HG03565 (cell line): ENCODE results near the gene BANP.
"Not testable (repeated sequence)": the region's sequence is repeated elsewhere in the genome, so short reads cannot be mapped to it uniquely, and the experiment has no call there.

Experiments used
- ATAC-seq: cut with Tn5 transposase; IDR thresholded peaks from one replicate; pipeline ENCODE4 v1.9.1; 2021; ENCODE audit warnings: mild to moderate bottlenecking, moderate library complexity; ENCODE audit not compliant: unreplicated experiment

Gene BANP

GRCh38 chr16:88044121-88044581 is 92.9 kb downstream of the BANP start:
- ATAC-seq = peak; percentile 48

GRCh38 chr16:88045361-88045760 is 94.1 kb downstream of the BANP start:
- not testable (repeated sequence) for ATAC-seq

- peak; percentile 74 for ATAC-seq
Measured at GRCh38 chr16:88045820-88046303, 94.6 kb downstream of the BANP start.

GRCh38 chr16:88047462-88047861 is 96.2 kb downstream of the BANP start:
- ATAC-seq = no peak

GRCh38 chr16:88048985-88049384 is 97.8 kb downstream of the BANP start:
- ATAC-seq = no peak

GRCh38 chr16:88049561-88050545 is 98.6 kb downstream of the BANP start:
- ATAC-seq = no peak

GRCh38 chr16:88050952-88051660 is 99.9 kb downstream of the BANP start:
- ATAC-seq = no peak

- ATAC-seq = no peak
Measured at GRCh38 chr16:88052661-88053060, 101.4 kb downstream of the BANP start.

- not testable (repeated sequence) for ATAC-seq
Measured at GRCh38 chr16:88053479-88053878, 102.2 kb downstream of the BANP start.

- no peak for ATAC-seq
Measured at GRCh38 chr16:88055356-88055755, 104.1 kb downstream of the BANP start.

- ATAC-seq = no peak
Measured at GRCh38 chr16:88056212-88056611, 105.0 kb downstream of the BANP start.

GRCh38 chr16:88057656-88058055 is 106.4 kb downstream of the BANP start:
- no peak for ATAC-seq

- ATAC-seq = no peak
Measured at GRCh38 chr16:88058136-88058535, 106.9 kb downstream of the BANP start.

- ATAC-seq = no peak
Measured at GRCh38 chr16:88058817-88059216, 107.6 kb downstream of the BANP start.

GRCh38 chr16:88059701-88060386 is 108.6 kb downstream of the BANP start:
- ATAC-seq = no peak

GRCh38 chr16:88060524-88061219 is 109.4 kb downstream of the BANP start:
- no peak for ATAC-seq

GRCh38 chr16:88061346-88062110 is 110.3 kb downstream of the BANP start:
- no peak for ATAC-seq

GRCh38 chr16:88062341-88063210 is 111.3 kb downstream of the BANP start:
- no peak for ATAC-seq
